NCI-H1694 (cell line): ENCODE data around the gene S100A2.

Experiments used
- DNase-seq: peaks from one replicate; lab custom pipeline; 2025; lab: John Stamatoyannopoulos, UW

Gene S100A2

DNA sequence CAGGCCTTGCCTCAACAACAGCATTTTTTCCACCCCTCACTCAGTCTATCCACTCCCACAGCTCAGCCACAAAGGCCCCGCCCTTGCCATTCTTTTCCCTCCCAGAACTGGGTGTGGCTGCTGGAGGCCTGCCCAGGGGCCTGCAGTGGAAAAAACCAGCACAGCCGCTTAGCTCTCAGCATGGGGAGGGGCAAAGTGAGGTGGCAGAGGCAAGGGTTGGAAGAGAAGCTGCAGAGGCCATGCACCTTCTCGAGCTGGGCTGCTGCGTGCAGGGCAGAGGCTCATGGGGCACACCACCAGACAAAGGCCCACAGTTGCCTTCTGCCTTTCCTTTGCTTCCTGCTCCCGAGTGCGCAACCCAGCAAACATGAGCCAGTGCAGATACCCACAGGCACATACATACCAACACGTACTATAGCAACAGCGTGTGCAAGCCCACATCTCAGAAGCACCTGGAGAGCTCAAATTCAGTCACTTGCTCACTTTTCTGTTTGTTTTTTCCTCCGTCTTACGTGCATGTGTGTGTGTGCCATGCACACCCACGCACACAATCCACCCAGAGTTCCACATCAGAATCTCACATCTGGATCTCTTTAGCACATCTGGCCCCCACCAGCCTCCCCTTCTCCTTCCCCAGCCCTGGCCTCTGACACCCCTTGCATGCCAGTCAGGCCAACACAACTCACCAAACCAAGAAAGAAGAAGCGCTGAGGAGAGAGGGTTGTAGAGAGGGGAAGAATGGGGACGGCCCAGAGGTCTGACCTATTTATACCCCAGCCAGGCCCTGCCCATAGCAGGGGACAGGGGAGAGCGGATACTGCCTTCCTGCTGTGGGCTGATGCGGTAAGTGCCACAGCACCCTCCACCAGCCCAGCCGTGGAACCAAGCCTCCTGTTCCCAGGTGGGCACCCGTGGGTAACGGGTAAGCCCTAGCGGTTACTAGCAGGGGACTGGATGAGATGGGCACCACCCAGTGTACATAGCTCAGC is 20.3 kb downstream of the S100A2 start, which contains the start of gene S100A4:
TSS of gene S100A4 (minus strand) at position 740 of the 989 bp plus-strand sequence. CDS start 1,012 bp downstream, outside the sequence.
- DNase-seq: peak; percentile 98

GRCh38 chr1:153544453-153545066 is 21.1 kb downstream of the S100A2 start:
- DNase-seq: no peak

GRCh38 chr1:153543736-153544135 is 21.9 kb downstream of the S100A2 start:
- no peak for DNase-seq

DNA sequence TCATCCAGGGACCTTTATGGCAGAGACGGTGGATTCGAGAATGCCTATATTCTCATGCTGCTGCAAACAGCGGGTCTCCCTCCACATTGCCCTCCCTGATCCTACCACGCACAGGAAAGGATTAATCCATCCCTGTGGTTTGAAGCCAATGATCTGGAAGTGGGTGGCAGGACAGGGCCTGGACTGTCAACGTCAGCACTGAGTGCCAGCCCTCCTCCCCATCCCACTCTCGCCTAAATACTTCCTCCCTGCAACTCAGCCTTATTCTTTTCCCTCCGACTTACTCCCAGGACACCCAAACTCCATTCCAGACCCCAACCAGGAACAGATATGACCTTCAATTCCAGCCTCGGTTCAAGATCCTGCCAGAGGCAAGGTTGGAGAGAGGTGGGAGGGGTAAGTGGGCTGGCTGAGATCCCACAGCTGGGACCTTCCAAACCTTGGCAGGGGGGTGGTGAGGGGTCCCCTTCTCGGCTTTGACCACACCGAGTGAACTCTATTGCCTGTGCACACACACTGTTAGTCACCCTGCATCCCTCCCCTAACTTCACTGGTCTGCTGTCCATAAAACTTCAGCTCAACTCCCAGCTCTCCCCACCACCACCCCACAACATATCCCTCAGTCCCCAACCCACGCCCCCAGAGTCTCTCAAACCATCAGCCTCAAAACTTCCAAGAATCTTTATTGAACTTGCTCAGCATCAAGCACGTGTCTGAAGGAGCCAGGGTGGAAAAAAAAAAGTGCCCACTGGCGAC is 22.5 kb downstream of the S100A2 start:
- DNase-seq: no peak

DNA sequence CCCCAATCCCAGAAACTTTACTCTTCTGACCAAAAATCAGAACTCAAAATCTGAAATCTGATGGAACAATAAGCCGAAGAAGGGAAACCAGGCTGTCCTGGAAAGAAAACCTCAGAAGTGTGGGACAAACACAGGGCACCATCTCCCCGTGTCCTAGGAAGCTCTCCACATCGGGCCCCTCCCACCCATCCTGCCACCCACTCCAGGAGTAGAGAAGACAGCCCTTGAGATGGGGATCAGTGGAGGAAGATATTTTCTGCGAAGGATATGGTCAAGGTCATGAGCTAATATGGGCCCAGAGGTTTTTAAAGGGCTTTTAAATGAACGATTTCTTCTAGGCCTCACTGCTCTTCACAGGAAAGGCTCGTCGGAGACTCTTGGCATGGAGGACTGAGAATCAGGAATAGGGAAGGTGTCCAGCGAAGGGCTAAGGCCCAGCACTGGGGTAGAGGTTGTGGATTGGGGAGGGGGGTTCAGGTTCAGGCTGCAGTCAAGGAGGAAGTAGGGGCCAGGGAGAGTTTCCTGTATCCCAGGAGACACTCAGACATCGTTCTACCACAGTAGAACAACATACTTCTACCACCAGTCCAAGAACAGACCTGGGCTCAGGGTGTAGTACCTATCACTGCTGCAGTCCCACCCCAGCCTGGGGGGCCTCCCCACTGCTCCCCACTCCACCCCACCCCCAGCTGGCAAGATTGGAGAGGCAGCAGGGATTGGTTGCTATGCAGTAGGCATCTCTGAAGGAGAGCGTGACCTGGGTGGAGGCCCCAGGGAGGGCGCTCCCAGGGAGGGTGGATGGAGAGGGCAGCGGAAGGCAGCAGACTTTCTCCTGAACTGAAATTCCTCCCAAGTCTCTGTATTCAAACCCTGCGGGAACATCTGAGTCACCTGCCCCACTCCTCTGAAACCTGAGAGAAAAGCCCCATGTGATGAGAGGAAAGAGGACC is 23.7 kb downstream of the S100A2 start:
- no peak for DNase-seq

GRCh38 chr1:153540394-153541361 is 25.0 kb downstream of the S100A2 start, which contains the start of gene S100A5:
TSS of gene S100A5 (minus strand) at chr1:153540934. CDS start at chr1:153540191, 743 bp downstream.
- no peak for DNase-seq

- no peak for DNase-seq
Observed at GRCh38 chr1:153539395-153540093, 26.1 kb downstream of the S100A2 start.

- DNase-seq: no peak
Observed at GRCh38 chr1:153538315-153538821, 27.3 kb downstream of the S100A2 start.

GRCh38 chr1:153537376-153537730 is 28.3 kb downstream of the S100A2 start:
- no peak for DNase-seq

DNA sequence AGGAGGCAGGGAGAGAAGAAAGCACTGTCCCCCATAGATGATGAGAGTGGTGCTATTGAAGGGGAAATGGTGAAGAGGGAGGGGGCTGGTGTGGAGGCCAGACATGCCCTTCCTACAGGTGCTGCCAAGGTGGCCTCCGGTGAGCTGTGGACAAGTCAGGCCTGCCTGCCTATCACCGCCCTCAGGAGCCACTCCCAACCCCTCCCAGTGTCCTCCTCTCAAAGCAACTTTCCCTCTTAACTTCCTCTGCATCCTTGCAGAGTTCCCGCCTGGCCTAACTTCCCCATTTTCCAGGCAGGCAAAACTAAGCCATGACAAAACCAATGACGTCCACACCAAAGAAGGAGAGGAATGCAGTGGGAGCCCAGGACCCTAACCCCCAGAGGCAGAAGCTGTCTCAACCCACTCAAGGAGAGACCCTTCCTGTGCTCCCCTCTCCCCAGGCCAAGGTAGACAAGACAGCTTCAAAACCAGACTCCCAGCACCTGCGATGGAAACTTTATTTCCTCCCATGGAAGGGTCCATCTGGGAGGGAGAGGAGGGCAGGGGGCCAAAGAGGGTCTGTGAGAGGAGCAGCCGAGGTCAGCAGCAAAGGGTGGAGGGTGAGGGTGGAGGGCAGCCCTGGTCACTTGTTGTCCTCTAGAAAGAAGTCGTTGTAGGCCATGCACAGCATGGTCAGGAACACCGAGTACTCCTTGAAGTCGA is 28.8 kb downstream of the S100A2 start:
- no peak for DNase-seq

- DNase-seq: no peak
Observed at GRCh38 chr1:153536012-153536670, 29.5 kb downstream of the S100A2 start.

GRCh38 chr1:153535242-153536011 is 30.2 kb downstream of the S100A2 start, which contains the start of gene S100A6:
TSS of gene S100A6 (minus strand) at chr1:153535991. CDS start at chr1:153535339, 652 bp downstream.
- DNase-seq: no peak

DNA sequence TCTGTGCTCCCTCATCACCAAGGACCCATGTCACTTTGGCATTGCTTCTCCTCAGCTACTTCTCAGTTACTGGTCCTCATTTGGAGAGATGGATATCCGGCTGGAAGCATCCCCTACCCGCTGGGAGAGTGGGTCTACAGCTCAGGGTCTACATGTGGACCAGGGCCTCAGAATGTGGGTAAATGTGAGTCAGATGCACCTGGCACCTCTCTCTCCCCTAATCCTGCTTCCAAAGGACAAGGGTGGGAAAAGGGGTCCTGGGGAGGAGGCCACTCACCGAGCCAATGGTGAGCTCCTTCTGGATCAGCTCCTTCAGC is 30.8 kb downstream of the S100A2 start:
- no peak for DNase-seq

GRCh38 chr1:153534226-153534924 is 31.3 kb downstream of the S100A2 start:
- no peak for DNase-seq

GRCh38 chr1:153533689-153534201 is 31.9 kb downstream of the S100A2 start:
- peak; percentile 78 for DNase-seq
